ENCODE results near the gene PRDM16. TPM values are rescaled to one million over a fixed set of nuclear protein-coding genes. Genes with fewer than 3 reads are reported as not detected.

Gene PRDM16
- total RNA-seq, 1 experiment from 2014 or later = 0.97 TPM

- DNase-seq (ENCODE audit: low spot score) = no peak
Observed at GRCh38 chr1:3321559-3322449, 252.8 kb downstream of the PRDM16 start.

GRCh38 chr1:3322450-3323020, 253.5 kb downstream of the PRDM16 start:
- no peak for DNase-seq (ENCODE audit: low spot score)

GRCh38 chr1:3323021-3323795, 254.2 kb downstream of the PRDM16 start:
- DNase-seq (ENCODE audit: low spot score) = no peak

GRCh38 chr1:3323796-3324703, 255.0 kb downstream of the PRDM16 start:
- DNase-seq (ENCODE audit: low spot score) = no peak

- no peak for DNase-seq (ENCODE audit: low spot score)
Observed at GRCh38 chr1:3324704-3325535, 255.9 kb downstream of the PRDM16 start.

GRCh38 chr1:3326516-3327388, 257.7 kb downstream of the PRDM16 start:
- no peak for DNase-seq (ENCODE audit: low spot score)

GRCh38 chr1:3327389-3327702, 258.3 kb downstream of the PRDM16 start:
- no peak for DNase-seq (ENCODE audit: low spot score)

- no peak for DNase-seq (ENCODE audit: low spot score)
Observed at GRCh38 chr1:3327936-3328590, 259.1 kb downstream of the PRDM16 start.

GRCh38 chr1:3329640-3330281, 260.8 kb downstream of the PRDM16 start:
- DNase-seq (ENCODE audit: low spot score) = no peak

- DNase-seq (ENCODE audit: low spot score) = no peak
Observed at GRCh38 chr1:3330771-3331245, 261.8 kb downstream of the PRDM16 start.

- no peak for DNase-seq (ENCODE audit: low spot score)
Observed at GRCh38 chr1:3331564-3331963, 262.6 kb downstream of the PRDM16 start.

- DNase-seq (ENCODE audit: low spot score) = no peak
Observed at GRCh38 chr1:3332043-3332442, 263.0 kb downstream of the PRDM16 start.

- no peak for DNase-seq (ENCODE audit: low spot score)
Observed at GRCh38 chr1:3332662-3333061, 263.7 kb downstream of the PRDM16 start.

- no peak for DNase-seq (ENCODE audit: low spot score)
Observed at GRCh38 chr1:3333903-3334302, 264.9 kb downstream of the PRDM16 start.

- no peak for DNase-seq (ENCODE audit: low spot score)
Observed at GRCh38 chr1:3334366-3334765, 265.4 kb downstream of the PRDM16 start.

- DNase-seq (ENCODE audit: low spot score) = no peak
Observed at GRCh38 chr1:3335754-3336640, 267.0 kb downstream of the PRDM16 start.

All from H4 (cell line).